ENCODE data around the gene IMMP2L.

The IMMP2L gene

DNA sequence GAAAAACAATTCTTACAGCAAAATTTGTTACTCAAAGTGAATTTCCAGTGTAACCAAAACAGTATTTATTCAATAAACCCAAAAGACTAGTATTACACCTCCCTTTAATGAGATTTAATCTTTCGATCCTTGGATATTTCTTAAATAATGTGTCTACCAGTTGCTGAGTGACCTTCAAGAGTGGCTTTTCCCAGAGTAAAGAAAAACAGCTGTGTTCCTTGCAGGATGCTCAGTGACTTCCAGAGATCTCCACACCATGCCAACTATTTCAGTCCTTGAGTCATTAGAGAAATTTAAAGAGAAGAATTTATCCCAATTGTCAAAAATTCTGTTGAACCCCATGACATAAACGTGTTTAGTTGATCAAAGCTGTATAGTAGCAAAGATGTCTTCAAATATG, 44.0 kb downstream of the IMMP2L start:
- TF ChIP-seq, protein P1, sequence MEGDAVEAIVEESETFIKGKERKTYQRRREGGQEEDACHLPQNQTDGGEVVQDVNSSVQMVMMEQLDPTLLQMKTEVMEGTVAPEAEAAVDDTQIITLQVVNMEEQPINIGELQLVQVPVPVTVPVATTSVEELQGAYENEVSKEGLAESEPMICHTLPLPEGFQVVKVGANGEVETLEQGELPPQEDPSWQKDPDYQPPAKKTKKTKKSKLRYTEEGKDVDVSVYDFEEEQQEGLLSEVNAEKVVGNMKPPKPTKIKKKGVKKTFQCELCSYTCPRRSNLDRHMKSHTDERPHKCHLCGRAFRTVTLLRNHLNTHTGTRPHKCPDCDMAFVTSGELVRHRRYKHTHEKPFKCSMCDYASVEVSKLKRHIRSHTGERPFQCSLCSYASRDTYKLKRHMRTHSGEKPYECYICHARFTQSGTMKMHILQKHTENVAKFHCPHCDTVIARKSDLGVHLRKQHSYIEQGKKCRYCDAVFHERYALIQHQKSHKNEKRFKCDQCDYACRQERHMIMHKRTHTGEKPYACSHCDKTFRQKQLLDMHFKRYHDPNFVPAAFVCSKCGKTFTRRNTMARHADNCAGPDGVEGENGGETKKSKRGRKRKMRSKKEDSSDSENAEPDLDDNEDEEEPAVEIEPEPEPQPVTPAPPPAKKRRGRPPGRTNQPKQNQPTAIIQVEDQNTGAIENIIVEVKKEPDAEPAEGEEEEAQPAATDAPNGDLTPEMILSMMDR (IDR thresholded peaks at IDR 0.05; ENCODE audit: insufficient read depth, low read depth, low read length, missing control alignments): no peak
- no peak overlapping the region for H3K4me3 ChIP-seq (ENCODE audit: low read length)
- DNase-seq (ENCODE audit: low read depth): no peak

DNA sequence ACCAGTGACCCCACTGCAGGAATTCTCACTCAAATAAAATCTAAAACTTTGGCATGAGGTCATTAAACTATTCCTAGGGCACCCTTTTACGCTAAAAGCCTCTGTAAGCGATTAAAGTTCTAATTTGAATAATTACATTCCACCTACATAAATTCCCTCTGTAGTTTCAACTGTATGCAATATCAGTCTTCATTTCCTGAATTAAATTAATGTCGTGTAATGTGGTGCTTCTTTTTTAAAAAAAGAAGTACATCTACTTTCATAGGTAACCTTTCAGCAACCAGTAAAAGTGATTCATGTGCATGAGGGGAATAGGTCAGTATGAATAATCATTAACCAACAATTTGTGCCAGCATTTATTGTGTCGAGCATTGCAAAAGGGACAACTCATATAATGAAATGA, 44.7 kb downstream of the IMMP2L start:
- no peak overlapping the region for H3K4me3 ChIP-seq (ENCODE audit: low read length)
- TF ChIP-seq, protein P1 (IDR thresholded peaks at IDR 0.05; ENCODE audit: insufficient read depth, low read depth, low read length, missing control alignments): no peak
- peak; percentile 65 for DNase-seq (ENCODE audit: low read depth)

- DNase-seq (ENCODE audit: low read depth): peak; percentile 45
- H3K4me3 ChIP-seq (ENCODE audit: low read length): no peak overlapping the region
Measured at GRCh38 chr7:111516612-111517011, 45.7 kb downstream of the IMMP2L start.

DNA sequence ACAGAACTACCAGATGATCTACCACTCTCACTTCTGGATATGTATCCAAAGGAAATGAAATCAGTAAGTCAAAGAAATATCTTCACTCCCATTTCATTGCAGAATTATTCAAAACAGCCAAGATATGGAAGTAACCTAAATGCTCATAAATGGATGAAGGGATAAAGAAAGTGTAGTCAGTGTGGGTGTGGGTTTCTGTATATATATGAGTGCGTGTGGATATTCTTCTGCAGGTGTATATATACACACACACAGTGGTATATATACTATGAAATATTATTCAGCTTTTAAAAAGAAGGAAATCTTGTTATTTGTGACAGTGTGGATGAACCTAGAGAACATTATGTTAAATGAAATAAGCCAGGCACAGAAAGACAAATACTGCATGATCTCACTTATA, 48.7 kb downstream of the IMMP2L start:
- H3K4me3 ChIP-seq (ENCODE audit: low read length): no peak overlapping the region
- TF ChIP-seq, protein P1 (IDR thresholded peaks at IDR 0.05; ENCODE audit: insufficient read depth, low read depth, low read length, missing control alignments): no peak
- DNase-seq (ENCODE audit: low read depth): no peak

More at GRCh38 chr7:111516612-111517011, 45.7 kb downstream of the IMMP2L start:
- TF ChIP-seq, protein P1 (IDR thresholded peaks at IDR 0.05; ENCODE audit: insufficient read depth, low read depth, low read length, missing control alignments): no peak

DNA sequence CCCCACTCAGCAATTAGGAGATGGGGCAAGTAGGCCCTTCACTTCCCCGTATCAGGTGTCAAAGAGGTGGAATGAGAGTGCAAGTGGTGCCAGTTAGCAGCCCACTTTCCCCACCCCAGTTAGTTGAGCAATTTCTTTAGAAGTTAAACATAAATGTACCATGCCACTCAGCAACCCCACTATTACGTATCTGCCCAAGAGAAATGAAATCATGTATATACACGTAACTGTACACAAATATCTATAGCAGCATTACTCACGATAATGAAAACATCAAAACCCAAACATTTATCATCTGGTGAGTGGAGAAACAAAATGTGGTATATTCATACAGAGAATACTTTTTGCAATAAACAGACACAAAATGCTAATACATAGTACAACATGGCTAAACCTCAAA, 50.4 kb downstream of the IMMP2L start:
- TF ChIP-seq, protein P1 (IDR thresholded peaks at IDR 0.05; ENCODE audit: insufficient read depth, low read depth, low read length, missing control alignments): no peak
- no peak overlapping the region for H3K4me3 ChIP-seq (ENCODE audit: low read length)
- DNase-seq (ENCODE audit: low read depth): peak; percentile 70

DNA sequence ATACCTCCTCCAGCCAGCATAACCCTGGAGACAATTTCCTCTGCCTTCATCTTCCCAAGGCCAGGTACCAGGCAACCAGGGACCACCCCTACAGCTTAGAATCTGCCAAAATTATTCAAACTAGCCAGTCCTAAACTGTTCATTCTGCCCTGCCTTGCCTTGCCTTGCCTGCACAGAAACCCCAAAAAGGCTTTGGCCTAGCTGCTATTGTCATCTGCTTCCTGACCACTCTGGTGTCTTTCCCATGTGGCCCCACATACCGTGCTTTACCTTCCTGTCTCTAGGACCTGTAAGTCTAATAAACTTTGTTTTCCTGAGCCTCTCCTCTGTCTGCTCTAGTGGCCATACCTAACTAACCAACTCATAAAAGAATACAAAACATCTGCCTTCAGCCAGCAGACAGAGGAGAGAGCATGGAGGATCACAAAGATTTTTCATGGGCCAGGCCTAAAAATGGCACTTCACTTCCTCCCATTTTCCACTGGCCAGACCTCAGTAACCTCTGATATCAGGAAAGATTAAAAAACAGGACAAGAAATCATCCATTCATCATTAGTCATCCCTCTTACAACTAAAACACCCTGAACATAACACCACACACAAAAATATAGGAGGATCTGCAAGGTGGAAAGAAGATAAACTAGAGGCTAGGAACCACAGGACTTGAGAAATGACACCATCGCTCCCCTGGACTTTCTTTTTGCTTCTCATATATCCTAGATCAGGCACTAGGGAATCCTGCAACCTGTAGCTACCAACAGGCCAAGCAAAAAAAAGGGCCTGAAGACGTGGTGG, 51.5 kb downstream of the IMMP2L start:
- TF ChIP-seq, protein P1 (IDR thresholded peaks at IDR 0.05; ENCODE audit: insufficient read depth, low read depth, low read length, missing control alignments): no peak
- H3K4me3 ChIP-seq (ENCODE audit: low read length): no peak overlapping the region
- peak; percentile 9 for DNase-seq (ENCODE audit: low read depth)

DNA sequence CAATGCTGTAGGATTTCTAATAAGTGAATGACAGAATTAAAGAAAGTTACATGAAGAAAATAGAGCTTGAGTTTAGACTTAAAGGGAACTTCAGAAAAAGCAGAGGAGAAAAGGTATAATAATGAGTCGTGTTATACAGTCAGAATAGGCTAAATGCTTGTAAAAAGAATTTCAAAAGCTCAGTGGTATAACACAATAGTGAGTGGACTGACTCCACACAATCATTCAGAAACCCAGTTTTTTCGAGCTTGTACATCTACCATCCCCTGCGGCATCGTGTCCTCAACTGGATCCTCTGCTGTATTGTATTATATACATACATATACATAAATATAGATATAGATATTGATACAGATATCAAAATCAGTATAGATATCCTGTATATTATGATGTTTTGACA, 52.2 kb downstream of the IMMP2L start:
- TF ChIP-seq, protein P1 (IDR thresholded peaks at IDR 0.05; ENCODE audit: insufficient read depth, low read depth, low read length, missing control alignments): no peak
- no peak overlapping the region for H3K4me3 ChIP-seq (ENCODE audit: low read length)
- DNase-seq (ENCODE audit: low read depth): no peak
